Central memory CD8-positive, alpha-beta T cell (primary cell): Measurements from ENCODE around the gene LPP.

Source experiments
- ATAC-seq: fragments of 150-1000 bp; cut with Tn5 transposase; replicated peaks from 2 replicates; pipeline ENCODE4 v1.10.0; 2022; ENCODE audit warnings: mild to moderate bottlenecking, moderate FRiP score, moderate number of reproducible peaks; ENCODE audit not compliant: poor library complexity, severe bottlenecking; ENCODE audit errors: extremely low read depth
- DNase-seq, 2 donors: peaks; one replicate each; pipeline ENCODE4 v3.0.0; 2021; ENCODE audit warnings: low spot score in 2 of 2
- H3K27ac Mint-ChIP-seq: one replicate; pipeline ENCODE4 v1.8.0; 2022; ENCODE audit warnings: low read depth, mild to moderate bottlenecking, moderate library complexity, mixed read lengths
- H3K27me3 Mint-ChIP-seq: one replicate; pipeline ENCODE4 v1.8.0; 2022; ENCODE audit warnings: mixed read lengths
- H3K36me3 Mint-ChIP-seq: one replicate; pipeline ENCODE4 v1.8.0; 2022; ENCODE audit warnings: mild to moderate bottlenecking, moderate library complexity, mixed read lengths; ENCODE audit not compliant: insufficient read depth
- H3K4me1 Mint-ChIP-seq: one replicate; pipeline ENCODE4 v1.8.0; 2022; ENCODE audit warnings: mixed read lengths
- H3K4me3 Mint-ChIP-seq: one replicate; pipeline ENCODE4 v1.8.0; 2022; ENCODE audit warnings: mild to moderate bottlenecking, moderate library complexity, mixed read lengths
- H3K9me3 Mint-ChIP-seq: one replicate; pipeline ENCODE4 v1.8.0; 2022; ENCODE audit warnings: mixed read lengths

LPP gene

GRCh38 chr3:188673646-188674186, 519.8 kb downstream of the LPP start:
- Mint-ChIP-seq H3K9me3 (peaks cover 5% of the 10 kb centered on the region), H3K4me1 (peaks cover 19% of the 10 kb centered on the region), H3K27me3 (no peaks in the 10 kb centered on the region), H3K27ac (no peak overlapping the region), H3K4me3 (no peak overlapping the region), H3K36me3 (peaks cover 3% of the 10 kb centered on the region)
- no peak for ATAC-seq
- no peak for DNase-seq

DNA sequence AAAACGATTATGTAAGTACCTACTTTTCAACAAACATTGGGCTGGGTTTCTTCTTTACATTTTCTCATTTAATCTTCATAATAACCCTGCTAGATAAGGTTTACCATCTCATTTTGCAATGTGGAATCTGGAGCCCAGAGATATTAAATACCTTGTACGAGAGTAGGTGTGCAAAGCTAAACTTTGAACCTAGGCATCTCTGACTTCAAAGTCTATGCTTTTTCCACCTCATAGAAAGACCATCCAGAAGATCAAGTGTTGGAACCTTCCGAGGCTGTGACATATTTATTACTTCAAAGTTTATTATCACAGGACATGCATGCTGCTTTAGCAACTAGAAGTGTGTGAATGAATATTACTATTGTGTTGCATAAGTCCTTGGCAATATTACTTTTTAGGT, 520.6 kb downstream of the LPP start:
- H3K4me1 Mint-ChIP-seq, result peaks cover 19% of the 10 kb centered on the region
- ATAC-seq (no peak), DNase-seq (no peak)
- peak overlapping the region; percentile 3 for H3K27ac Mint-ChIP-seq
- no peaks in the 10 kb centered on the region for H3K27me3 Mint-ChIP-seq
- H3K9me3 Mint-ChIP-seq, result peaks cover 5% of the 10 kb centered on the region
- no peak overlapping the region for H3K4me3 Mint-ChIP-seq
- peaks cover 3% of the 10 kb centered on the region for H3K36me3 Mint-ChIP-seq

DNA sequence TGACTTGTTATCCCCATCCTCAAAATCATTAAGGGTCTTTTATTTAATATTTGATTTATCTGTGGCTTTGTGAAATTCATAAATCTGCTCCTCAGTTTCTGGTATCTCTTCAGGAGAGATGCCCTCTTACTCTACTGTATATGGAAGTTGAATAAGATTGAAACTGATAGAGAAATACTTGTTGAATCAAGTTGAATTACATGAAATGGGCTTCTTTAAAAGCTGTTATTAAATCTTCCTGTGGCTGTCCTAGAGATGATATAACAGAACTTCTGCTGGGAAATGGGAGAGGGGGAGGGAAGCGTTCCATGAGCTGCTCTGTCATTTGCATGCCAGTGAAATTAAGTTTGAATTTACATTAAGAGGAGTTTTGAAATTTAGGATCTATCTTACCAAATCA, 523.4 kb downstream of the LPP start:
- Mint-ChIP-seq H3K9me3 (no peaks in the 10 kb centered on the region), H3K27ac (no peak overlapping the region), H3K4me3 (no peak overlapping the region), H3K4me1 (peaks cover 20% of the 10 kb centered on the region), H3K36me3 (peaks cover 5% of the 10 kb centered on the region), H3K27me3 (no peaks in the 10 kb centered on the region)
- no peak for DNase-seq
- no peak for ATAC-seq

DNA sequence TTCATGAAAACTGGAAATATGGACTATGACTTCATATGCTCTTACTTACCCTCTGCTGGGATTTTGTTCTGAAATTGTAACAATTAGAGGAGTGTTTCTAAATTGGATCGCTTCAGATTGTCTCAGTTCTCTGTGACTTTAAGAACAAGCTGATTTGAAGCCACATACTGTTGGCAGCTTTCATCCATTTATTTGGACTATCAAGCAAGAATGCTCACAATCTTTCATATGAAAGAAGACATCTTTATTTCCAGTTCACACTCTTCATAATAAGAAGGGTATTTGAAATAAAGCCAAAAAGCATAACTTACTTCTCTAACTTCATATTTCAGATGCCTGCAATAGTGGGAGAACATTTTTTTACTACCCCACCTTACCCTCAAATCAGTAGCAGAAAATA, 526.2 kb downstream of the LPP start:
- Mint-ChIP-seq H3K4me1 (peaks cover 14% of the 10 kb centered on the region), H3K27ac (no peak overlapping the region), H3K4me3 (no peak overlapping the region), H3K27me3 (no peaks in the 10 kb centered on the region), H3K36me3 (peaks cover 2% of the 10 kb centered on the region), H3K9me3 (no peaks in the 10 kb centered on the region)
- ATAC-seq, result no peak
- no peak for DNase-seq

DNA sequence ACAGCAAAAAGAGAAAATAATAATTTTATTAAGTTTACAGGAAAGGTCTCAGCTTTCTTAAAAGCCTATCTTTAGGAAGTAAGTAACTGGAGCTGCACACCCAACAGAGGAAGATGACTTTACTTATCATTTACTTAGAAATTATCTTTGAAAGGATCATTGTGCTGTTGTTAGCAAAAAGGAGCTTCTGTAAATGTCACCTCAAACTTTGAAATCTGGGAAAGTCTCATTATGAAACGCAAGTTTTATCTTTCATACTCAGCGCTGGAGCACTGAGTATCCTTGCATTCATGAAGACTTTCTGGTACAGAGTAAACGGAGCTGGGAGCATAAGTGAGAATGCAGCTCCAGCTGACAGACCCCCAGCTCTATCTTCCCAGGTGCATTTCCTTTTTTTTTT, 526.6 kb downstream of the LPP start:
- DNase-seq (no peak), ATAC-seq (no peak)
- H3K27ac Mint-ChIP-seq, result no peak overlapping the region
- peaks cover 16% of the 10 kb centered on the region for H3K4me1 Mint-ChIP-seq
- peaks cover 2% of the 10 kb centered on the region for H3K36me3 Mint-ChIP-seq
- no peaks in the 10 kb centered on the region for H3K27me3 Mint-ChIP-seq
- no peaks in the 10 kb centered on the region for H3K9me3 Mint-ChIP-seq
- H3K4me3 Mint-ChIP-seq, result no peak overlapping the region

DNA sequence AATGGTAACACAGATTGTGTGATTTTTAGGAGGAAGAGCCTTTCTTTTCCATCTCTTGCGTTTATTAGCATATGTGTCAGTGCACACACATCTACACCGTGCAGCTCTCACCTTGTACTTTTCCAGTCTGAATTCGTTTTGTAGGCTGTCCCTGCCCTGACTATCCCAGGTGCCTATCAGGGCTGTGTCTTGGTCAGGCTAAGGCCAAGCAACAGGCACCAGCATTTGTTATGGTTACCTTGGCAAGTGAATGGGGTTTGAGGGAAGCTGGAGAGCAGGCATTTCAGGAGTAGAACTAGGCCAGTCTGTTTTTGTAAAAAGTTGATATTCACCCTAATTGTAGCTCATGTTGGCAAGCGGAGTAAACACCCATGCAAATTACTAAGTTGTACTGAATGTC, 528.4 kb downstream of the LPP start:
- H3K4me1 Mint-ChIP-seq, result peaks cover 29% of the 10 kb centered on the region
- no peaks in the 10 kb centered on the region for H3K9me3 Mint-ChIP-seq
- H3K4me3 Mint-ChIP-seq, result no peak overlapping the region
- no peak overlapping the region for H3K27ac Mint-ChIP-seq
- ATAC-seq (no peak), DNase-seq (no peak)
- peaks cover 2% of the 10 kb centered on the region for H3K36me3 Mint-ChIP-seq
- H3K27me3 Mint-ChIP-seq, result no peaks in the 10 kb centered on the region

DNA sequence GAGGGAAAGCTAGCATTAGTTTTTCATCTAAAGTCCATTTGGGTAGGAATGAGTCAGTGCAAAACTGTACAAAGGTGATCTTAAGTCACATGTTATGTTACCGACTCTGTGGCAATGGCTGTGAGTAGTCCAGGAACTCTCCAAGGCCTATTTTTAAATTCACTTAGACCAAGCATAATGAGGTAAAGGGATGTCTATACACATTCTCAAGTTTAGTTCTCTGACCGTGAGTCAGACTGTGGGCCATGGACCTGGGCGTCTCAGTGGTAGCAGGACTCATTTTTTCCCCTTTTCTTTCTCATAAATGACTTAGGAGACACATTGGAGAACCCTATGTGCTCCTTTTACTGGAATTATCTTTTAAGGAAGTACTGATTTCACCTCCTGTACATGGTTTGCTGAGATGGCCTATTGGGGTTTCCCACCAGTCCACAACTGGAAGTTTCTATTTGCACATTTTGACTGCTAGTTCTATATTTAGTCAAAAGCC, 529.1 kb downstream of the LPP start:
- H3K9me3 Mint-ChIP-seq, result no peaks in the 10 kb centered on the region
- no peak for ATAC-seq

DNA sequence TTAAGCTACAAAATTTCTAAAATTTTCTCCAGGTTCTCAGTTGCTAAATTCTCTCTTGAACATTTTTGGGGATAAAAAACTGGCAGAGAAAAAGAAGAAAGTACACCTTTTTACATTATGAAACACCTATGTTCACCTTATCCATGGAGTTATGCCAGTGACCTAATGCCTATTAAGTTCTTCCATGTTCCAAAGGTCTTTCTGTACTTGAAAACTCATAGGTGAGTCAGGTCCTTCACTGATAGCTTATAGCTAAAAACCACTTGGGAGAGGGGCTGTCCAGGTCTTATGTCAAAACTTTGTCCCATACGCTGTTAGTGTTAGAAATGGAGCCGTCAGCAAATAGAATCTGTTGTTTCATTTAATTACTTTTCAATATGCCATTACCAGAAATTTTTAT, 530.3 kb downstream of the LPP start:
- Mint-ChIP-seq H3K27ac (no peak overlapping the region), H3K27me3 (no peaks in the 10 kb centered on the region), H3K9me3 (no peaks in the 10 kb centered on the region), H3K36me3 (peaks cover 2% of the 10 kb centered on the region), H3K4me1 (peaks cover 45% of the 10 kb centered on the region), H3K4me3 (no peak overlapping the region)
- DNase-seq (no peak), ATAC-seq (no peak)

More for the DNA sequence above, 529.1 kb downstream of the LPP start:
- Mint-ChIP-seq H3K4me1 (peaks cover 33% of the 10 kb centered on the region), H3K27me3 (no peaks in the 10 kb centered on the region), H3K4me3 (no peak overlapping the region), H3K27ac (no peak overlapping the region), H3K36me3 (peaks cover 2% of the 10 kb centered on the region)
- no peak for DNase-seq

GRCh38 chr3:188685789-188686188, 531.8 kb downstream of the LPP start:
- H3K9me3 Mint-ChIP-seq, result no peaks in the 10 kb centered on the region
- ATAC-seq, result no peak
- peaks cover 48% of the 10 kb centered on the region for H3K4me1 Mint-ChIP-seq
- H3K27me3 Mint-ChIP-seq, result no peaks in the 10 kb centered on the region
- H3K27ac Mint-ChIP-seq, result peak overlapping the region; percentile 19
- H3K4me3 Mint-ChIP-seq, result no peak overlapping the region
- no peak for DNase-seq
- H3K36me3 Mint-ChIP-seq, result peaks cover 2% of the 10 kb centered on the region

DNA sequence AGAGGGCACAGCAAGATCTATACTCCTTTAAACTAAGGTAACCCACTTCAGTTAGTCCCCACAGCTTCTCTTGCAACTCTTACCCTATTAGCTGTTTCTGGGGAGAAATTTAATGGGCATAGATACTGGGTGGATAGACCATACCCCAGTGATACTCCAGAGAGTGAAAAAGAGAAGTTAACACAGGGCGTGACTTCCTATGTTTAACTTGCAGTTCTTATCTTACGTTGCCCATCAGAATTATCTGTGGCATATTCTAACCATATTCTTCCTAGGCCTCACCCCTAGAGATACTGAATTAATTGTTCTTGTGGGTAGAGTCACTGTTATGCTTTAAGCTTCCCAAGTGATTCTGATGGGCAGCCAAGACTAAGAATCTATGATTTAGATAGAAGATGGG, 532.4 kb downstream of the LPP start:
- peaks cover 48% of the 10 kb centered on the region for H3K4me1 Mint-ChIP-seq
- peak overlapping the region; percentile 19 for H3K27ac Mint-ChIP-seq

GRCh38 chr3:188687389-188687788, 533.4 kb downstream of the LPP start:
- Mint-ChIP-seq H3K4me3 (no peak overlapping the region), H3K27ac (no peak overlapping the region), H3K36me3 (no peaks in the 10 kb centered on the region), H3K4me1 (peaks cover 49% of the 10 kb centered on the region), H3K27me3 (no peaks in the 10 kb centered on the region), H3K9me3 (no peaks in the 10 kb centered on the region)
- DNase-seq, result no peak
- ATAC-seq, result no peak

More for the DNA sequence above, 532.4 kb downstream of the LPP start:
- no peak overlapping the region for H3K4me3 Mint-ChIP-seq
- no peak for DNase-seq
- H3K27me3 Mint-ChIP-seq, result no peaks in the 10 kb centered on the region
- no peak for ATAC-seq
- H3K36me3 Mint-ChIP-seq, result peaks cover 2% of the 10 kb centered on the region
- no peaks in the 10 kb centered on the region for H3K9me3 Mint-ChIP-seq

- no peaks in the 10 kb centered on the region for H3K9me3 Mint-ChIP-seq
- ATAC-seq (peak; percentile 49), DNase-seq (no peak)
- no peaks in the 10 kb centered on the region for H3K27me3 Mint-ChIP-seq
- H3K4me1 Mint-ChIP-seq, result peaks cover 50% of the 10 kb centered on the region
- no peaks in the 10 kb centered on the region for H3K36me3 Mint-ChIP-seq
- no peak overlapping the region for H3K27ac Mint-ChIP-seq
- H3K4me3 Mint-ChIP-seq, result no peak overlapping the region
These were observed 535.2 kb downstream of the LPP start for GRCh38 chr3:188689101-188689574.

- DNase-seq (no peak), ATAC-seq (no peak)
- H3K27ac Mint-ChIP-seq, result no peak overlapping the region
- no peaks in the 10 kb centered on the region for H3K27me3 Mint-ChIP-seq
- no peaks in the 10 kb centered on the region for H3K9me3 Mint-ChIP-seq
- H3K4me3 Mint-ChIP-seq, result no peak overlapping the region
- H3K4me1 Mint-ChIP-seq, result peaks cover 46% of the 10 kb centered on the region
- no peaks in the 10 kb centered on the region for H3K36me3 Mint-ChIP-seq
These were observed 536.1 kb downstream of the LPP start for GRCh38 chr3:188690064-188690463.
